Retinal pigment epithelial cell (primary cell): Measurements from ENCODE around the gene HEPACAM.

ENCODE experiments used
- DNase-seq: peaks from one replicate; pipeline ENCODE4 v3.0.0-alpha.2; 2010; ENCODE audit warnings: low read depth
- H3K4me3 ChIP-seq: 2 replicates; pipeline ENCODE4 v1.5.1; 2011; ENCODE audit warnings: mild to moderate bottlenecking, low read length, control low read depth, moderate library complexity
- TF ChIP-seq, protein P1 (sequence below): conservative IDR thresholded peaks from 2 replicates; pipeline ENCODE4 v1.5.1; 2011; ENCODE audit warnings: low read depth, low read length, control low read depth, inconsistent platforms

The HEPACAM gene

DNA sequence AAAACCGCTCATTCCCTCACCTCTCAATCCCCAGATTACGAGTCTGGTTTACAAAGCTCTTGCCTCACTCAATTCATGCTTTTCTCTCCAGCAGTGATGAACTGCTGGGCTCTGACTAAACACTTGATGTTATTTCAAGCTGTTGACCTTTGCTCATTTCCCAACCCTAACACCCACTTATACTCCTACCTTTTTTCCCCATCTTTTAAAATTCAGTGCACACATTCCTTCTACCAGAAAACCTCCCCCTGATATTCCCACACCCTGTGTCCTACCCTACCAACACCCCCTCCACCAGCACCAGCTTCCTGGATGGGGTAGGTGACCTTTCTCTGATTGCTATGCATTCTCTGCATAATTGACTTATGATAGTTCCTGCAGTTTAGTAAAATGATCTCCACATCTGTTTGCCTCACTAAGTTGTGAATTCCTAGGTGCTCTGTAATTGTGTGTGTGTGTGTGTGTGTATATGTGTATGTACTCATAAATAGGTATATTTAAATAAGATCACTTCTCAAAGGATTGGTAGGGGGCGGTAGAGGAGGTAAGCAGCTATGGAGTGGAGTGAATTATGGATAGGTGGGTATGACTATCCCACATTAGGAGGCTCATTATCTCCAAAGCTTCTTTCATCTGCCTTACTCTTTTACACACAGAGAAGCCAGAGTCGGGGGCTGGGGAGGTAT is 842 bp downstream of the HEPACAM start:
- no peak overlapping the region for H3K4me3 ChIP-seq
- no peak for DNase-seq
- TF ChIP-seq, protein P1, sequence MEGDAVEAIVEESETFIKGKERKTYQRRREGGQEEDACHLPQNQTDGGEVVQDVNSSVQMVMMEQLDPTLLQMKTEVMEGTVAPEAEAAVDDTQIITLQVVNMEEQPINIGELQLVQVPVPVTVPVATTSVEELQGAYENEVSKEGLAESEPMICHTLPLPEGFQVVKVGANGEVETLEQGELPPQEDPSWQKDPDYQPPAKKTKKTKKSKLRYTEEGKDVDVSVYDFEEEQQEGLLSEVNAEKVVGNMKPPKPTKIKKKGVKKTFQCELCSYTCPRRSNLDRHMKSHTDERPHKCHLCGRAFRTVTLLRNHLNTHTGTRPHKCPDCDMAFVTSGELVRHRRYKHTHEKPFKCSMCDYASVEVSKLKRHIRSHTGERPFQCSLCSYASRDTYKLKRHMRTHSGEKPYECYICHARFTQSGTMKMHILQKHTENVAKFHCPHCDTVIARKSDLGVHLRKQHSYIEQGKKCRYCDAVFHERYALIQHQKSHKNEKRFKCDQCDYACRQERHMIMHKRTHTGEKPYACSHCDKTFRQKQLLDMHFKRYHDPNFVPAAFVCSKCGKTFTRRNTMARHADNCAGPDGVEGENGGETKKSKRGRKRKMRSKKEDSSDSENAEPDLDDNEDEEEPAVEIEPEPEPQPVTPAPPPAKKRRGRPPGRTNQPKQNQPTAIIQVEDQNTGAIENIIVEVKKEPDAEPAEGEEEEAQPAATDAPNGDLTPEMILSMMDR: no peak

DNA sequence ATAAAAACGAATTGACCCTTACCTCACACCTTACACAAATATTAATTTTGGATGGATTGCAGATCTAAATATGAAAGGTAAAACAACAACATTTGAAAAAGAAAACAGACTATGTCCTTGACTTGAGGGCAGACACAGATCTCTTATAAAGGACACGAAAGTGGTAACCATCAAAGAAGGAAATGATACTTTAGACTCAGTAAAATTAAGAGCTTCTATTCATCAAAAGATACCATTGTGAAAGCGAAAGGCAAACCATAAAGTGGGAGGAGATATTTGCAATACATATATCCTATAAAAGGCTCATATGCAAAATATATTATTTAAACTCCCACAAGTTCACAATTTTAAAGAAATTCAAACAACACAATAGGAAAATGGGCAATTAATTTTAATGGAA is 5.0 kb downstream of the HEPACAM start:
- TF ChIP-seq, protein P1: no peak
- H3K4me3 ChIP-seq: no peak overlapping the region
- no peak for DNase-seq

DNA sequence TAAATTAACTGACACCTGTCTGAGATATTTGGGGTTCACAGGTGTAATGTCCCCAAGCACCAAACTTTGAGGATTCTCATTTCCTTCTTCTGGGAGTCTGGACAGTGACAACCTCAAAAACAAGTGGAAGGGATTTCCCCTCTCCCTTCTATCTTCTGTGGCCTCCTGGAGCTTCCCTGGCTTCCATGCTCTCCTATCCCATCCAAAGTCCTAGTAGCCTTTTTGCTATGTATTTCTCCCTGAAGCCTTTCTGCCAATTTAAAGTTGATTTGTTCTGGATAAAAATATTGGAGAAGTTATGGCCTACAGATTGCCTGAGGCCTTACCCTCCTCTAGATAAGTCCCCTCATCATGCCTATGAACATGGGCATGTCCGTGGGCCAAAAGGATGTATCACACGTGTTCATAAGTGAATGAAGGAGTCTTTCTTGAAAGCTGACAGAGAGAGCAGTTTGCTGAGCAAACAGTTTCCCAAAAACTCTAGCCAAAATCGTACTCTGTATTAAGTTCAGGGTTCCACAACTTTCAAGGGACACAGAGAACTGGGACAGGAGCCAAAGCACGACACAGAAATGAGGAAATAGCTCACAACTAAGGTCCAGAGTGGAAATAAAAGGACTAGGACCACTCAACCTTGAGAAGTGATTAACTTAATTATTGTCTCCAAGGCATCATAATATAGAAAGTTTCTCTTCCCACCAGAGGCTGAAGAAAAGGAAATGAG is 6.7 kb downstream of the HEPACAM start:
- TF ChIP-seq, protein P1: no peak
- H3K4me3 ChIP-seq: no peak overlapping the region
- DNase-seq: no peak

DNA sequence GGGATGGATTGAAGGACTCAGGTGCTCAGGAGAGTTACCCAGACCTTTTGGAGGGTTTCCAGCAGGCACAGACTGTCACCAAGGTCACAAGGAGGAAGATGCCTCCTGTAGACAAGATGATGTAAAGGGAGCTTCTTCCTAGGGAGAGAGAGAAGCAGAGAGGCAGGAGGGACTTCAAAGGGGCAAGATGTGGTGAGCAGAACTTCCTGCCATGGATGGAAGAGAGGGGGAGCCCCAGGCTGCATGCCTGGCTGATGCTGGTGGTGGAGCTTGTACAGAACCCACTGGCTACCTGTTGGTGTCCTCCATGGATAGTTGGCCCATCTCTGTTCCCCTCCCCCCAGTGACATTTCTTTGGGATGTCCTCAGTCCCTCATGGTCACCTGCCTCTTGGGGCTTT is 12.6 kb downstream of the HEPACAM start:
- TF ChIP-seq, protein P1: no peak
- DNase-seq: no peak
- H3K4me3 ChIP-seq: no peak overlapping the region

DNA sequence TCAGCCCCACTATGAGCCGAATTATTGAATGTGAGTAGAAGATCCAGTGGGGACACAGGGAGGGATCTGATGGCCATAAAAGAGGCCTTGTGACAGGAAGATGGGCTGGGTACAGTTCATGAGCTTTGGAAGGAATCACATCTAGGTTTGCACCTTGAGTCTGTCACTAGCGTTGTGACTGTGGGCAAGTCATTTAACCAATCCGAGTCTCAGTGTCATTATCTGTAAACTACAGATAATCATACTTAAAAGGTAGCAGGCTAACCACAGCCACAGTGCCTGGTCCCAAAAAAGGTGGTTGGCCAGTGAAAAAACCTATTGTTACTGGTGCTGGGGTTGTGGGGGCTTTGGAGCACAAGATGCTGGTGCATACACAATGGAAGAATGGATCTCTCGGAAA is 13.0 kb downstream of the HEPACAM start:
- DNase-seq: no peak
- TF ChIP-seq, protein P1: no peak

DNA sequence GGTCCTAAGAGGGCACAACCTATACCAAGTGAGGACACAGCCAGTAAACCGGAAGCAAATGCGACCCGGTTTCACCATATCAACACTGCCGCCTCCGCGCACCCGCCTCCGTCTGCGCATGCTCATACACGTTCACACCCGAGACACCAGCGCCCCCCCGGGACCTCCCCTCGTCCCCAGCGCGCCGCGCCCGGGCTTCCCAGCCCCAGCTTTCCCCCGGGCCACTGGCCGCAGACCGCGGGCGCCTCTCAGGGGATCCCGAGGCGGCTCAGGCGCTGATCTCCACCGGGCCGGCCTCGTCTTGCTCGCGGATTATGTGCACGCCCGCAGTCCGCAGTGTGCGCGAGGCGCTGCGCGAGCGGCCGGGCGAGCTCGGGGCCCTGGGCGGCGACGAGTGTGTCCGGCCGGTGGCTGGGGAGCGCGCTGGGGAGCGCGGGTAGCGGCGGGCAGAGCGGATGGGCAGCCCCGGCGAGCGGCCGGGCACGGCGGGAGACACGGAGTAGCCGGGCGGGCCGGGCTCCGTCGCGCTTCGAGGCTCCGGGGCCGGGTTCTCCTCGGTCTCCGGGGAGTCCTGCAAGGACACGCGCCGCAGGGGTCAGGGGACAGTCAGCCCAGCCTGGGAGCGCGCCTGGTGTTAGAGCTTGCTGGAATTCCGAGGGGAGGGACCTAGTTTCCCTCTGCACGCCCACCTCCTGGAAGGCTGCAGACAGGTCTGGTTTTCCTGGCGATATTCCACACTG is 14.8 kb downstream of the HEPACAM start:
- peak; percentile 30 for DNase-seq
- peak overlapping the region; percentile 28 for H3K4me3 ChIP-seq
- TF ChIP-seq, protein P1: no peak

More for the DNA sequence above, 13.0 kb downstream of the HEPACAM start:
- H3K4me3 ChIP-seq: no peak overlapping the region

DNA sequence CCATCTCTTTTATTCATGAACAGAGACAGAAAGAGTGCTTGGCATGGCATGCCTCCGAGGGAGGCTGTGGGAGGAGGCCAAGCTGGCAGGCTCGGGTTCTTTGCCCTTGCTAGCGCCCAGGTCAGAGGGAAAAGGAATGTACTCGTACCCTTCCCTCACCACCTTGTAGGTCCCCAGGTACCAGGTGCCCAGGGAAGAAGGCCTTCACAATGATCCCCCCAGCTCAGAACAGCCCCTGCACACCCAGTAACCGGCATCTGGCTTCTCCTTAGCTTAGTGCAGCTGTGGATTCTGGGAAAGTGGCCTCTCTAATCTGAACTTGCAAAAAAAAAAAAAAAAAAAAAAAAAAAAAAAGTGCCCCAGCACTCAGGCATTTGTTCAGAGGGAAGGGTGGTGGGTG is 15.5 kb downstream of the HEPACAM start:
- H3K4me3 ChIP-seq: peak overlapping the region; percentile 28

More for the DNA sequence above, 15.5 kb downstream of the HEPACAM start:
- DNase-seq: no peak
- TF ChIP-seq, protein P1: no peak
